K562 (cell line): Measurements from ENCODE around the gene MRFAP1. TPM values are rescaled to one million over a fixed set of nuclear protein-coding genes. Genes with fewer than 3 reads are reported as not detected.

ENCODE experiments used
- ATAC-seq: fragments of 200-7000 bp; cut with Tn5 transposase; 3 replicates; pipeline ENCODE4 v1.9.1; 2020; ENCODE audit warnings: moderate library complexity
- BruUV-seq: library from RNA; stranded (reverse); fragments of 400-500 nt; replicated peaks from 2 replicates; lab custom pipeline; 2021; lab: Mats Ljungman, UMichigan
- CTCF ChIA-PET: fragments of 300-600 bp; formaldehyde crosslinking; extraction: SDS; loops from one replicate; lab custom pipeline; 2021; ENCODE audit warnings: low intra/inter-chr PET ratio; lab: Yijun Ruan, JAX
- POLR2A ChIA-PET: fragments of 300-600, 350-650 bp; sonication (Branson Sonifier 250); formaldehyde crosslinking; extraction: SDS; loops from one replicate; lab custom pipeline; 2021; ENCODE audit warnings: antibody characterized with exemption, inconsistent platforms; lab: Yijun Ruan, JAX
- DNase-seq, 4 experiments: peaks; one replicate each; pipeline versions ENCODE4 v3.0.0 to v3.0.0-alpha.2; 2011 to 2018; ENCODE audit warnings: low spot score in 3 of 4, mixed read lengths in 3 of 4; ENCODE audit errors: extremely low read depth in 1 of 4
- FAIRE-seq: peaks from 2 replicates; lab custom pipeline; 2011; peaks lifted over from hg19 to GRCh38; lab: Jason Lieb, UNC
- H2AFZ ChIP-seq: 2 replicates; pipeline ENCODE4 v1.6.0; 2011; ENCODE audit warnings: low read depth, low read length, control low read depth, inconsistent platforms
- H3K27ac ChIP-seq: fragments of 200-600 bp; 3 replicates; pipeline ENCODE4 v1.8.0; 2011; ENCODE audit warnings: low read depth, mild to moderate bottlenecking, control low read depth, inconsistent platforms, low read length, moderate library complexity, mixed read lengths; ENCODE audit errors: extremely low read depth
- H3K27me3 ChIP-seq, 2 experiments: fragments of 300-600 bp in 1 of 2; 2 replicates in 1 of 2; 3 replicates in 1 of 2; pipeline versions ENCODE4 v1.6.0 to v1.8.0; 2011; ENCODE audit warnings: inconsistent platforms in 2 of 2, low read length in 2 of 2, mild to moderate bottlenecking in 1 of 2, mixed read lengths in 1 of 2, moderate library complexity in 1 of 2; ENCODE audit not compliant: control insufficient read depth in 2 of 2, insufficient read depth in 2 of 2
- H3K36me3 ChIP-seq: fragments of 300-600 bp; 3 replicates; pipeline ENCODE4 v1.8.0; 2011; ENCODE audit warnings: mild to moderate bottlenecking, low read length, inconsistent platforms; ENCODE audit not compliant: control insufficient read depth, insufficient read depth
- H3K4me1 ChIP-seq, 2 experiments: fragments of 200-600 bp in 1 of 2; replicated peaks in 1 of 2; 2 replicates in 1 of 2; 3 replicates in 1 of 2; pipeline versions ENCODE4 v1.5.1 to v1.8.0; 2011; ENCODE audit warnings: inconsistent platforms in 2 of 2, low read length in 2 of 2, mild to moderate bottlenecking in 1 of 2, mixed read lengths in 1 of 2, moderate library complexity in 1 of 2; ENCODE audit not compliant: control insufficient read depth in 2 of 2, insufficient read depth in 2 of 2
- H3K4me2 ChIP-seq: 2 replicates; pipeline ENCODE4 v1.6.1; 2011; ENCODE audit warnings: low read length, control low read depth, inconsistent platforms, mixed read lengths; ENCODE audit not compliant: insufficient read depth
- H3K4me3 ChIP-seq: fragments of 200-600 bp; sonication (generic), shearing (Covaris generic); 2 replicates; pipeline ENCODE4 v1.5.1; 2016; ENCODE audit warnings: control low read depth, inconsistent platforms
- H3K79me2 ChIP-seq: fragments of 200-600 bp; 3 replicates; pipeline ENCODE4 v1.8.0; 2011; ENCODE audit warnings: low read length, inconsistent platforms; ENCODE audit not compliant: control insufficient read depth, insufficient read depth
- H3K9ac ChIP-seq, 2 experiments: 2 replicates each; pipeline versions ENCODE4 v1.6.0 to v1.6.1; 2011; ENCODE audit warnings: low read depth in 2 of 2, low read length in 2 of 2, control low read depth in 1 of 2, inconsistent platforms in 1 of 2, mild to moderate bottlenecking in 1 of 2, mixed read lengths in 1 of 2; ENCODE audit not compliant: insufficient read depth in 1 of 2
- H3K9me1 ChIP-seq: one replicate; pipeline ENCODE4 v1.6.0; 2011; ENCODE audit warnings: inconsistent platforms, mild to moderate bottlenecking, low read length, moderate library complexity; ENCODE audit not compliant: control insufficient read depth, insufficient read depth
- H3K9me3 ChIP-seq: replicated peaks from 2 replicates; pipeline ENCODE4 v1.5.1; 2011; ENCODE audit warnings: low read depth, low read length, inconsistent platforms; ENCODE audit not compliant: control insufficient read depth, insufficient read depth
- H4K20me1 ChIP-seq: replicated peaks from 2 replicates; pipeline ENCODE4 v1.6.1; 2011; ENCODE audit warnings: low read length, inconsistent platforms, mixed read lengths; ENCODE audit not compliant: control insufficient read depth, insufficient read depth
- E2F3 ChIP-seq: fragments of 250-450 bp; sonication (Bioruptor Pico); IDR thresholded peaks from 2 replicates; pipeline ENCODE4 v1.4.0; 2020; ENCODE audit warnings: mild to moderate bottlenecking
- HMG20A ChIP-seq: fragments of 450-650 bp; formaldehyde crosslinking; conservative IDR thresholded peaks from 2 replicates; pipeline ENCODE4 v1.4.0; 2020; ENCODE audit warnings: mild to moderate bottlenecking, mixed read lengths
- POLR2G ChIP-seq: fragments of 200-400 bp; formaldehyde crosslinking; IDR thresholded peaks from 2 replicates; pipeline ENCODE4 v1.6.1; 2017; ENCODE audit warnings: low read depth, mild to moderate bottlenecking, antibody characterized with exemption, low read length, moderate library complexity
- SMAD3 ChIP-seq: fragments of 450-650 bp; formaldehyde crosslinking; conservative IDR thresholded peaks from 2 replicates; pipeline ENCODE4 v1.4.0; 2020; ENCODE audit warnings: mild to moderate bottlenecking
- SRSF9 ChIP-seq: fragments of 200-400 bp; formaldehyde crosslinking; IDR thresholded peaks from 2 replicates; pipeline ENCODE4 v1.6.1; 2017; ENCODE audit warnings: low read depth, low read length, borderline replicate concordance
- U2AF2 ChIP-seq: fragments of 200-400 bp; formaldehyde crosslinking; optimal IDR thresholded peaks from 2 replicates; pipeline ENCODE3; 2017; ENCODE audit warnings: low read depth, mild to moderate bottlenecking, low read length
- WGBS: fragments of 100-300 bp; shearing (Covaris generic); methylation state at CpG from one replicate; pipeline ENCODE4 v1.1.6; 2016; ENCODE audit warnings: low coverage, mixed read lengths; ENCODE audit not compliant: insufficient coverage; ENCODE audit errors: missing lambda C conversion rate; 5-methylcytosine and 5-hydroxymethylcytosine counted together
- in situ Hi-C: fragments of 300-500 bp; cut with MboI; formaldehyde crosslinking; loops from 4 replicates; pipeline ENCODE4 v1.15.0; 2018; ENCODE audit warnings: inconsistent platforms, mixed read lengths
- intact Hi-C: fragments of 100-400 bp; cut with micrococcal nuclease; formaldehyde crosslinking; loops from 2 replicates; pipeline ENCODE4 v1.14.2; 2022
- polyA plus RNA-seq, 8 experiments: library from polyadenylated mRNA; depleted of rRNA in 4 of 8; stranded (reverse) in 5 of 8; unstranded in 3 of 8; fragments of >200 nt; fragmentation: Nextera tagmentation in 2 of 8; fragmentation: Illumina TruSeq in 1 of 8; extraction: Ambion mirVana in 2 of 8; extraction: Trizol in 1 of 8; gene quantifications; 2 replicates each; pipeline versions ENCODE4 v1.2.1 to v1.2.3, GENCODE V29; 2011 to 2014; ENCODE audit warnings: inconsistent platforms in 1 of 8, missing spikeins in 1 of 8
- total RNA-seq, 7 experiments: library from RNA; depleted of rRNA in 6 of 7; stranded (reverse); fragments of >200 nt in 6 of 7; fragmentation: Illumina TruSeq in 2 of 7; extraction: Trizol in 2 of 7; gene quantifications; 2 replicates each; pipeline versions ENCODE4 v1.2.1 to v1.2.3, GENCODE V29; 2011 to 2021; ENCODE audit warnings: low replicate concordance in 1 of 7
- TF ChIP-seq, protein P1 (sequence below): fragments of 250-450 bp; sonication (Bioruptor Pico); IDR thresholded peaks from 2 replicates; pipeline ENCODE4 v1.8.0; 2021; ENCODE audit warnings: mild to moderate bottlenecking, moderate library complexity
- TF ChIP-seq, protein P2 (sequence below): fragments of 450-650 bp; formaldehyde crosslinking; IDR thresholded peaks from 2 replicates; pipeline ENCODE4 v1.4.0; 2020; ENCODE audit warnings: mild to moderate bottlenecking, moderate library complexity

The MRFAP1 gene
- total and polyA plus RNA-seq, 9 of the 15 experiments (the other 6 are each of a cell fraction or from before 2014, with no cell fraction given), result 46.0 to 270 (median 151) TPM

DNA sequence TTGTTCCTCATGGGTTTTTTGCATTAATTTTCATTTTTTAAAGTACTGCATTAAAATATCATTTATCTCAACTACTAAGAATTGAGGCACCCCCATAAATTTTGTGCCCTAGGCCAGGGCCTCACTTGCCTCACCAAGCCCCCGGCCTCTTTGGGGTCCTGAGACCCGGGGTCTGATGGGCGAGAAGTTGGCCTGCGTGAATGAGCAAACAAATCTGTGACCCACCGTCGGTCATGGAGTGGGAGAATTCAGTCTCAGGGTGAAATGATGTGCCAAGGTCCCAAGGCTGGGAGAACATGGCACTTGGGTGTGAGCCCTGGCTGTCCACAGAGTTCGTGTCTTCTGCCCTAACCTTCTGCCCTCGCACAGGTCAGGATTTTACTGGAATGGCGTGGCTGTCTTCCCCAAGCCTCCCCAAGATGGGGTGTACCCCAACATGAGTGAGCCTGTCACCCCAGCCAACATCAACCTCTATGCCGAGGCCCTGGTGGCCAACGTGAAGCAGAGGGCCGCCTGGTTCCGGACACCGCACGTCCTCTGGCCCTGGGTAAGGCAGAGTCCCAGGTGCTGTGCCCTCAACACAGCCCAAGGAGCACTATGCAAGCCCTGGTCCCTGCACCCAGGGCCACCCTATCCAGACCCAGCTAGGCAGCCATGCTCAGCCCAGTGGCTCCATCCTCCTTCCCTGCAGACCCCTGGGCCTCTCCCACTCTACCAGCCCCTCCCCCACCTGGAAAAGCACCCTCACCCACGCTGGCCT, 47.5 kb upstream of the MRFAP1 start (continued):
- TF ChIP-seq, protein P1, sequence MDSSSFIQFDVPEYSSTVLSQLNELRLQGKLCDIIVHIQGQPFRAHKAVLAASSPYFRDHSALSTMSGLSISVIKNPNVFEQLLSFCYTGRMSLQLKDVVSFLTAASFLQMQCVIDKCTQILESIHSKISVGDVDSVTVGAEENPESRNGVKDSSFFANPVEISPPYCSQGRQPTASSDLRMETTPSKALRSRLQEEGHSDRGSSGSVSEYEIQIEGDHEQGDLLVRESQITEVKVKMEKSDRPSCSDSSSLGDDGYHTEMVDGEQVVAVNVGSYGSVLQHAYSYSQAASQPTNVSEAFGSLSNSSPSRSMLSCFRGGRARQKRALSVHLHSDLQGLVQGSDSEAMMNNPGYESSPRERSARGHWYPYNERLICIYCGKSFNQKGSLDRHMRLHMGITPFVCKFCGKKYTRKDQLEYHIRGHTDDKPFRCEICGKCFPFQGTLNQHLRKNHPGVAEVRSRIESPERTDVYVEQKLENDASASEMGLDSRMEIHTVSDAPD (CRISPR knock-in tag), result no peak
- TF ChIP-seq E2F3 (CRISPR knock-in tag) (no peak), HMG20A (CRISPR knock-in tag) (no peak), SRSF9 (no peak), U2AF2 (no peak)
- TF ChIP-seq, protein P2, sequence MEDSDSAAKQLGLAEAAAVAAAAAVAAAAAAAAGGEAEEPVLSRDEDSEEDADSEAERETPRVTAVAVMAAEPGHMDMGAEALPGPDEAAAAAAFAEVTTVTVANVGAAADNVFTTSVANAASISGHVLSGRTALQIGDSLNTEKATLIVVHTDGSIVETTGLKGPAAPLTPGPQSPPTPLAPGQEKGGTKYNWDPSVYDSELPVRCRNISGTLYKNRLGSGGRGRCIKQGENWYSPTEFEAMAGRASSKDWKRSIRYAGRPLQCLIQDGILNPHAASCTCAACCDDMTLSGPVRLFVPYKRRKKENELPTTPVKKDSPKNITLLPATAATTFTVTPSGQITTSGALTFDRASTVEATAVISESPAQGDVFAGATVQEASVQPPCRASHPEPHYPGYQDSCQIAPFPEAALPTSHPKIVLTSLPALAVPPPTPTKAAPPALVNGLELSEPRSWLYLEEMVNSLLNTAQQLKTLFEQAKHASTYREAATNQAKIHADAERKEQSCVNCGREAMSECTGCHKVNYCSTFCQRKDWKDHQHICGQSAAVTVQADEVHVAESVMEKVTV, result no peak

DNA sequence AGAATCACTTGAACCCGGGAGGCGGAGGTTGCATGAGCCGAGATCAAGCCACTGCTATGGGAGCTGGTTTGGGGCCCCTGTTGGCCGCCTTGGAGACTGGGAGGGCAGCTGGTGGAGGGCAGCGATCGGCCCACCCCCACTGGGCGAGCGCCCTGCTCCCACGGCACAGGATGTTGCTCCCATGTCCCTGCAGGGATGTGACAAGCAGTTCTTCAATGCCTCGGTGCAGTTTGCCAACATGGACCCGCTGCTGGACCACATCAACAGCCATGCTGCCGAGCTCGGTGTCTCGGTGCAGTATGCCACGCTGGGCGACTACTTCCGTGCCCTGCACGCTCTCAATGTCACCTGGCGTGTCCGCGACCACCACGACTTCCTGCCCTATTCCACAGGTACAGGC, 46.1 kb upstream of the MRFAP1 start:
- BruUV-seq, result no TSS peak
- Histone ChIP-seq H4K20me1 (peaks cover 6% of the 10 kb centered on the region; the same call in 1 of the 2 replicates), H2AFZ (no peak overlapping the region), H3K4me2 (no peak overlapping the region), H3K9me3 (no peaks in the 10 kb centered on the region), H3K79me2 (no peaks in the 10 kb centered on the region), H3K9ac (no peak overlapping the region; a peak in 1 of 4 replicates), H3K36me3 (no peaks in the 10 kb centered on the region; the same call in 2 of the 3 replicates), H3K4me1 (peaks cover 10 to 40% of the 10 kb centered on the region in 2 experiments; a peak in 4 of 5 replicates), H3K27ac (no peak overlapping the region), H3K27me3 (no peaks in the 10 kb centered on the region), H3K9me1 (no peaks in the 10 kb centered on the region), H3K4me3 (no peak overlapping the region)
- in situ Hi-C loops, result no loop called here
- FAIRE-seq (no peak), DNase-seq (no peak), ATAC-seq (no peak)
- 82% methylated on average over 15 of the region's 22 CpGs for WGBS
- CTCF ChIA-PET, result no interaction called here
- TF ChIP-seq SMAD3 (CRISPR knock-in tag) (no peak), POLR2G (0 out of 2 replicates have a peak, but pooled peaks have one; percentile 31)
- intact Hi-C loops, result loop anchor here (5.0 kb wide), 1 partner anchor 83 kb away; no protein-coding TSS in a partner anchor
- POLR2A ChIA-PET, result interaction anchor here (1.0 kb wide), 1 partner anchor 10 kb away, joined by 5 read pairs; no protein-coding TSS in a partner anchor
